HL-60 (cell line): ENCODE results near the gene KRTAP2-3.
"Not testable (repeated sequence)": the region's sequence is repeated elsewhere in the genome, so short reads cannot be mapped to it uniquely, and the experiment has no call there.

ENCODE experiments used
- GABPA ChIP-seq: IDR thresholded peaks from 2 replicates; pipeline ENCODE4 v1.6.1; 2012; ENCODE audit warnings: low read depth
- POLR2AphosphoS5 ChIP-seq: IDR thresholded peaks from 2 replicates; pipeline ENCODE4 v1.6.1; 2012; ENCODE audit warnings: low read depth
- TF ChIP-seq, protein P1 (sequence below): IDR thresholded peaks from one replicate; pipeline ENCODE4 v1.5.1; 2011; ENCODE audit warnings: low read length, control low read depth, inconsistent platforms; ENCODE audit not compliant: insufficient read depth

DNA sequence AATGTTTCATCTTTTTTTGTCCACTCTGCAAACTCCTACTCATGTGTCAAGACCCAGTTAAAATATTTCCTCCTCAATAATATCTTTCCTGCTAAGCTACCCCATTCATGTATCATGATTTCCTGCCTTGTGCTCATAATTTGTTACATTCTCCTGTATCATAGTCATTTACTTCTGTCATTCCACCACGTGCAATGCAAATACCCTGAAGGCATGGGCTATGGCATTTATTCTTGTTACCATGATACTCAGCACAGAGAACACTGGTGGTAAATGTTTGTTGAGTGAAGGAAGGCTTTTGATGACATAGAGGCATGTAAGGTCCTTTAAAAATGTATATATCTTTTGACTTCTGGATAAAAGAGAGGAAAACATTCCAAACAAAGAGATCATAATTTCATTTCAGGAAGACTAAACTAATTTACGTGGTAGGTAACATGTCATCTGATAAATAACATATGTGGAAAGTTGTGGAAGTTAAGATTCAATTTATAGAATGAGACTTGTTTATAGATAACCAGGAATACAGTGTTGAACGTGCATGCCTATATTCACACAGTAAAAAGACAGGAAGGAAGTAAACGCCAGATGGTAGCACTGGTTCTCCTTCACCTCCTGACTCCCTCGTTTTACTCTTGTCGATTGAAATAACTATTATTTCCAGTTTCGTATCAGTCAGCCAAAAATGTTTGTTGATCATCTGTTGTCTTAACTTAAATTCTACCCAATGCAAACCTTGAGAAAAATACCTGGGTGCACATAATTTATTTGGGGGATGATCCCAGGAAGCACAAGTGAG, 40.0 kb upstream of the KRTAP2-3 start:
- TF ChIP-seq, protein P1, sequence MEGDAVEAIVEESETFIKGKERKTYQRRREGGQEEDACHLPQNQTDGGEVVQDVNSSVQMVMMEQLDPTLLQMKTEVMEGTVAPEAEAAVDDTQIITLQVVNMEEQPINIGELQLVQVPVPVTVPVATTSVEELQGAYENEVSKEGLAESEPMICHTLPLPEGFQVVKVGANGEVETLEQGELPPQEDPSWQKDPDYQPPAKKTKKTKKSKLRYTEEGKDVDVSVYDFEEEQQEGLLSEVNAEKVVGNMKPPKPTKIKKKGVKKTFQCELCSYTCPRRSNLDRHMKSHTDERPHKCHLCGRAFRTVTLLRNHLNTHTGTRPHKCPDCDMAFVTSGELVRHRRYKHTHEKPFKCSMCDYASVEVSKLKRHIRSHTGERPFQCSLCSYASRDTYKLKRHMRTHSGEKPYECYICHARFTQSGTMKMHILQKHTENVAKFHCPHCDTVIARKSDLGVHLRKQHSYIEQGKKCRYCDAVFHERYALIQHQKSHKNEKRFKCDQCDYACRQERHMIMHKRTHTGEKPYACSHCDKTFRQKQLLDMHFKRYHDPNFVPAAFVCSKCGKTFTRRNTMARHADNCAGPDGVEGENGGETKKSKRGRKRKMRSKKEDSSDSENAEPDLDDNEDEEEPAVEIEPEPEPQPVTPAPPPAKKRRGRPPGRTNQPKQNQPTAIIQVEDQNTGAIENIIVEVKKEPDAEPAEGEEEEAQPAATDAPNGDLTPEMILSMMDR = not testable (repeated sequence)
- TF ChIP-seq POLR2AphosphoS5, GABPA: not testable (repeated sequence)
